Osteocyte (in vitro differentiated cells): ENCODE data around the gene XAB2. TPM values are rescaled to one million over a fixed set of nuclear protein-coding genes. Genes with fewer than 3 reads are reported as not detected.

Experiments
- DNase-seq: peaks from one replicate; pipeline ENCODE4 v3.0.0; 2021; ENCODE audit warnings: mixed read lengths; ENCODE audit not compliant: unreplicated experiment; ENCODE audit errors: extremely low spot score
- H3K27ac Mint-ChIP-seq: one replicate; pipeline ENCODE4 v1.8.0; 2021; ENCODE audit warnings: mild to moderate bottlenecking, mixed read lengths; ENCODE audit not compliant: unreplicated experiment
- H3K27me3 Mint-ChIP-seq: one replicate; pipeline ENCODE4 v1.8.0; 2021; ENCODE audit warnings: mixed read lengths; ENCODE audit not compliant: unreplicated experiment
- H3K36me3 Mint-ChIP-seq: one replicate; pipeline ENCODE4 v1.8.0; 2021; ENCODE audit warnings: mixed read lengths; ENCODE audit not compliant: unreplicated experiment
- H3K4me1 Mint-ChIP-seq: one replicate; pipeline ENCODE4 v1.8.0; 2021; ENCODE audit warnings: mixed read lengths; ENCODE audit not compliant: unreplicated experiment
- H3K4me3 Mint-ChIP-seq: one replicate; pipeline ENCODE4 v1.8.0; 2021; ENCODE audit warnings: mild to moderate bottlenecking, moderate library complexity, mixed read lengths; ENCODE audit not compliant: unreplicated experiment
- H3K9me3 Mint-ChIP-seq: one replicate; pipeline ENCODE4 v1.8.0; 2021; ENCODE audit warnings: mixed read lengths; ENCODE audit not compliant: unreplicated experiment
- CTCF ChIP-seq: fragments of 200-600 bp; sonication (generic); IDR thresholded peaks from 2 replicates; pipeline ENCODE4 v1.5.0; 2021; ENCODE audit warnings: antibody characterized with exemption, mild to moderate bottlenecking, moderate library complexity
- total RNA-seq: library from RNA; stranded (reverse); gene quantifications from 2 replicates; pipeline ENCODE4 v1.2.1, GENCODE V29; 2021

The XAB2 gene
- total RNA-seq, 1 donor from 2014 or later, result 41.7 TPM

DNA sequence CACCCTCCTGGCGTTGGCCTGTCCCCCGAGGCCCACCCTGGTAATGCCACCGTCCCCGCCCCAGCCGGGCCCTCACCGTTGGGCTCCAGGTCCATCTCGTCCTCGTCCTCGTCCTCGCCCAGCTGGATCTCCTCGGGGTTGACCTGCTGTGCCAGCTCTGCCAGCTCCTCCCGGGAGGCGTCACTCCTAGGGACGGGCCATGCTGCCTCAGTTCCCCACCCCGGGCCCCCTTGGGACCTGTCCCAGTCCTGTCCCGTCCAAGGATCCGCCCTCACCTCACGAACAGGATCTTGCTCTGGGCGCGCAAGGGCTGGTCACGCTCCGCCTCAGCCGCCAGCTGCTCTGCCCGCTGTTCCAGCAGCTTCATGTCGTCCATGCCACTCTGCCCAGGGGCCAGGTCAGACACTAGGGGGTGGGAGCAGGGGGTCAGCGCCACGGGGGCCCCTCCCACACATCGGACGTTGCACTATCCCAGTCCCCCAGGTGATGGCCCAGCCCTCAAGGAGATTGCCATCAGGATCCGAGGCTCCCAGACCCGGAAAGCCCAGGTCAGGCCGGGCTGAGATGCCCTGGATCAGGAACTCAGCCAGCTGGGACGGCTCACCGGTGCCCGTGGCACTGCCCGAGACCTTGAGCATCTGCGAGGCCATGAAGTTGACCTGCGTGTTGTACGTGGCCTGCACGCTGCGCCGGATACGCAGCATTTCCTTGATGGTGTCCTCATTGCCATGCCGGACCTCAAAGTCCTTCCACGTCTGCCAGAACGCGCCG is 9.5 kb downstream of the XAB2 start:
- Mint-ChIP-seq H3K9me3 (no peaks in the 10 kb centered on the region), H3K4me3 (no peak overlapping the region), H3K4me1 (no peaks in the 10 kb centered on the region), H3K36me3 (peaks cover 26% of the 10 kb centered on the region), H3K27ac (no peak overlapping the region), H3K27me3 (no peaks in the 10 kb centered on the region)
- no peak for DNase-seq
- no peak for TF ChIP-seq CTCF

DNA sequence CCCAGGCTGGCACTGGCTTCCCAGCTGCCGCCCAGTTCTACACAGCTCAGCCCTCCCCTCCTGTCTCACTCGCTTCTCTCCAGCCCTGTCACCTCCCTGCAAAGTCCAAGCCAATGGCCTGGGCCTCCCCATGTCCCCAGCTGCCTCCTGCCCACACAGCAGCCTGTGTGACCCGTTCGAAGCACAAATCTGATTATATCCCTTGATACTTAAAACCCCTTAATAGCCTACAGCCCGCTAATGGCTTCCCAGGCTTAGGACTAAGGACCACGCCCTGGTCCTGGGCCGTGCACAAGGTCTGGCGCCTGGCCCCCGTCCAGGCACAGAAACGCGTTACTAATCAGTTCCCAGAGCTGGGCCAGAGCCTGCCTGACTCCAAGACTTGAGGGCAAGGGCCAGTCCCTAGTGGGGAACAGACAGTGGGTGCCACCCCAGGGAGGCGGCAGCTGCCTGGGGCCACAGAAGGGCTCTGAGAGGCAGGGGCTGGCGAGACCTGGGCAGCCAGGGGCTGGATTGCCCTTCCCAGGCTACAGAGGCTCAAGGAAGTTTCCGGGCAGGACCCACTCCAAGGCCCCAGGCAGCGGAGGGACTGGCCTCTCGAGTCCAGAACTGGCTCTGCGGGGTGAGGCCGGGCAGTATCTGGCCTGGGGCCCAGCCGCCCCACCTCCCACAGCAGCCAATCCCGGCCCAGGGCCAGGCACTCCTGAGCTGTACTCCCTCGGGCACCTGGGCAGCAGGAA is 10.4 kb downstream of the XAB2 start:
- H3K27me3 Mint-ChIP-seq, result no peaks in the 10 kb centered on the region
- H3K4me3 Mint-ChIP-seq, result no peak overlapping the region
- no peak for DNase-seq
- H3K27ac Mint-ChIP-seq, result no peak overlapping the region
- H3K4me1 Mint-ChIP-seq, result no peaks in the 10 kb centered on the region
- no peak for TF ChIP-seq CTCF
- peaks cover 26% of the 10 kb centered on the region for H3K36me3 Mint-ChIP-seq
- no peaks in the 10 kb centered on the region for H3K9me3 Mint-ChIP-seq

DNA sequence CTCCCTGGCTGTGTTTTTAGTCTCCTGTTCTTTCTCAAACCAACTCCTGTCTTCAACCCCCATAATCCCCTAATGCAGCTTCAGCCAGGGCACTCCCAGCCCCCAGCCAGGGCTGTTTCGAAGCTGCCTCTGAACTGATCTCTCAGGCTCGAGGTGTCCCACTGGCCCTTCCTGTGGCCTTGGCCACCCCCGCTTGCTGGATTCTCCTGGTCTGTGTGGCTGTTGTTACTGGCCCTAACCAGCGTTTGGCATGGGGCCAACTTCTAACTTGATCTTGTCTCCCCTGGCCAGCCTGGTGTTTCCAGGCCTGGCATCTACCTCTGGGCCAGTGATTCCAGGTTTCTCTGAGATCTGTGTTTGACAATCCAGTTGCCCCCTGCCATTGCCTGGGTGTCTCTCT is 11.0 kb downstream of the XAB2 start:
- H3K27me3 Mint-ChIP-seq, result no peaks in the 10 kb centered on the region
- no peak overlapping the region for H3K27ac Mint-ChIP-seq
- H3K36me3 Mint-ChIP-seq, result peaks cover 26% of the 10 kb centered on the region
- DNase-seq, result no peak
- no peak overlapping the region for H3K4me3 Mint-ChIP-seq
- TF ChIP-seq CTCF, result no peak
- no peaks in the 10 kb centered on the region for H3K9me3 Mint-ChIP-seq
- no peaks in the 10 kb centered on the region for H3K4me1 Mint-ChIP-seq

DNA sequence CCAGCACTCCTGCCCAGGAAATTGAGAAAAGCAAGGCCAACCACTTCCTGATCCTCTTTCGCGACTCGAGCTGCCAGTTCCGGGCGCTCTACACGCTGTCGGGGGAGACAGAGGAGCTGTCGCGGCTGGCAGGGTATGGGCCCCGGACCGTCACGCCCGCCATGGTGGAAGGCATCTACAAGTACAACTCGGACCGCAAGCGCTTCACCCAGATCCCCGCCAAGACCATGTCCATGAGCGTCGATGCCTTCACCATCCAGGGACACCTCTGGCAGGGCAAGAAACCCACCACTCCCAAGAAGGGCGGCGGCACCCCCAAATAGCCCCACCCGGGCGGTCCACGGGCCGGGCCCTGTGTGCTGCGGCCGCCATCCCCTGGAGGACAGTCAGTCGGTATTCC is 11.6 kb downstream of the XAB2 start:
- no peak for DNase-seq
- Mint-ChIP-seq H3K4me3 (no peak overlapping the region), H3K4me1 (no peaks in the 10 kb centered on the region), H3K36me3 (peaks cover 20% of the 10 kb centered on the region), H3K9me3 (no peaks in the 10 kb centered on the region), H3K27ac (no peak overlapping the region), H3K27me3 (no peaks in the 10 kb centered on the region)
- TF ChIP-seq CTCF, result no peak

- no peak overlapping the region for H3K4me3 Mint-ChIP-seq
- no peak overlapping the region for H3K27ac Mint-ChIP-seq
- H3K4me1 Mint-ChIP-seq, result no peaks in the 10 kb centered on the region
Observed at GRCh38 chr19:7617172-7617571, 12.2 kb downstream of the XAB2 start.

More at GRCh38 chr19:7617172-7617571, 12.2 kb downstream of the XAB2 start:
- Mint-ChIP-seq H3K36me3 (peaks cover 19% of the 10 kb centered on the region), H3K9me3 (no peaks in the 10 kb centered on the region), H3K27me3 (no peaks in the 10 kb centered on the region)
- no peak for TF ChIP-seq CTCF
- DNase-seq, result no peak
